PC-3 (cell line): ENCODE measurements around the gene PXDC1. TPM values are rescaled to one million over a fixed set of nuclear protein-coding genes. Genes with fewer than 3 reads are reported as not detected.
A peak's percentile ranks its signal among the peaks of the same experiment; 100 is the strongest.

ENCODE experiments used
- ATAC-seq: fragments of 200-7000 bp; cut with Tn5 transposase; 2 replicates; pipeline ENCODE4 v1.9.1; 2020; ENCODE audit warnings: mild to moderate bottlenecking, moderate library complexity
- BruUV-seq: library from RNA; stranded (reverse); fragments of 400-500 nt; replicated peaks from 2 replicates; lab custom pipeline; 2021; lab: Mats Ljungman, UMichigan
- CTCF ChIA-PET: fragments of 300-600 bp; sonication (Branson Sonifier 250); formaldehyde crosslinking; loops from one replicate; lab custom pipeline; 2022; ENCODE audit warnings: antibody characterized with exemption; lab: Charles Lee
- POLR2A ChIA-PET: fragments of 300-600 bp; sonication (Branson Sonifier 250); formaldehyde crosslinking; loops from one replicate; lab custom pipeline; 2022; ENCODE audit warnings: antibody characterized with exemption; ENCODE audit not compliant: unreplicated experiment; lab: Charles Lee
- DNase-seq: peaks from one replicate; pipeline ENCODE4 v3.0.0-alpha.2; 2015
- H2AFZ ChIP-seq: fragments of 300-600 bp; sonication (generic); 2 replicates; pipeline ENCODE4 v1.6.0; 2016; ENCODE audit warnings: antibody characterized with exemption, low read length
- H3F3A ChIP-seq: fragments of 300-600 bp; sonication (generic); one replicate; pipeline ENCODE4 v1.6.0; 2017; ENCODE audit warnings: antibody characterized with exemption, low read length, control low read depth, mild to moderate bottlenecking; ENCODE audit not compliant: unreplicated experiment
- H3K27ac ChIP-seq: fragments of 300-600 bp; sonication (generic); 2 replicates; pipeline ENCODE4 v1.5.1; 2016; ENCODE audit warnings: mild to moderate bottlenecking, low read length
- H3K27me3 ChIP-seq: fragments of 300-600 bp; sonication (generic); 2 replicates; pipeline ENCODE4 v1.6.1; 2016; ENCODE audit warnings: low read length, mixed read lengths
- H3K36me3 ChIP-seq: fragments of 300-600 bp; sonication (generic); 2 replicates; pipeline ENCODE4 v1.6.1; 2016; ENCODE audit warnings: low read depth, mixed run types, low read length, mixed read lengths
- H3K4me1 ChIP-seq: fragments of 300-600 bp; sonication (generic); 2 replicates; pipeline ENCODE4 v1.5.1; 2016; ENCODE audit warnings: low read length; ENCODE audit not compliant: insufficient read depth
- H3K4me2 ChIP-seq: fragments of 300-600 bp; sonication (generic); 2 replicates; pipeline ENCODE4 v1.6.0; 2016; ENCODE audit warnings: low read length
- H3K4me3 ChIP-seq: fragments of 300-600 bp; sonication (generic); 2 replicates; pipeline ENCODE4 v1.5.1; 2016; ENCODE audit warnings: mild to moderate bottlenecking, low read length, mixed read lengths
- H3K79me2 ChIP-seq: fragments of 300-600 bp; sonication (generic); 2 replicates; pipeline ENCODE4 v1.6.1; 2017; ENCODE audit warnings: low read length, mixed read lengths
- H3K9ac ChIP-seq: fragments of 300-600 bp; sonication (generic); 2 replicates; pipeline ENCODE4 v1.6.0; 2016; ENCODE audit warnings: mild to moderate bottlenecking, low read length
- H3K9me2 ChIP-seq: fragments of 300-600 bp; sonication (generic); replicated peaks from 2 replicates; pipeline ENCODE4 v1.6.1; 2016; ENCODE audit warnings: mixed run types, low read length, mixed read lengths
- H3K9me3 ChIP-seq: fragments of 300-600 bp; sonication (generic); 2 replicates; pipeline ENCODE4 v1.6.1; 2016; ENCODE audit warnings: low read length, mixed read lengths
- H4K20me1 ChIP-seq: fragments of 300-600 bp; sonication (generic); 2 replicates; pipeline ENCODE4 v1.6.1; 2016; ENCODE audit warnings: low read length, mixed read lengths
- EZH2 ChIP-seq: fragments of 300-600 bp; sonication (generic); IDR thresholded peaks from one replicate; pipeline ENCODE4 v1.6.1; 2017; ENCODE audit warnings: antibody characterized with exemption, mild to moderate bottlenecking, low read length; ENCODE audit not compliant: unreplicated experiment
- EZH2phosphoT487 ChIP-seq: fragments of 300-600 bp; sonication (generic); IDR thresholded peaks from 2 replicates; pipeline ENCODE4 v1.6.1; 2018; ENCODE audit warnings: mild to moderate bottlenecking, antibody characterized with exemption, low read length, borderline replicate concordance
- intact Hi-C: fragments of 100-400 bp; cut with micrococcal nuclease; formaldehyde crosslinking; loops from 2 replicates; pipeline ENCODE4 v1.9.0; 2023
- total RNA-seq: library from RNA; depleted of rRNA; stranded (reverse); fragments of >200 nt; gene quantifications from 2 replicates; pipeline ENCODE4 v1.2.3, GENCODE V29; 2014
- TF ChIP-seq, protein P1 (sequence below): fragments of 300-600 bp; sonication (generic); conservative IDR thresholded peaks from 2 replicates; pipeline ENCODE4 v1.5.1; 2017; ENCODE audit warnings: antibody characterized with exemption, low read depth, mild to moderate bottlenecking, low read length

The PXDC1 gene
- total RNA-seq, 1 experiment from 2014 or later = 46.2 TPM

DNA sequence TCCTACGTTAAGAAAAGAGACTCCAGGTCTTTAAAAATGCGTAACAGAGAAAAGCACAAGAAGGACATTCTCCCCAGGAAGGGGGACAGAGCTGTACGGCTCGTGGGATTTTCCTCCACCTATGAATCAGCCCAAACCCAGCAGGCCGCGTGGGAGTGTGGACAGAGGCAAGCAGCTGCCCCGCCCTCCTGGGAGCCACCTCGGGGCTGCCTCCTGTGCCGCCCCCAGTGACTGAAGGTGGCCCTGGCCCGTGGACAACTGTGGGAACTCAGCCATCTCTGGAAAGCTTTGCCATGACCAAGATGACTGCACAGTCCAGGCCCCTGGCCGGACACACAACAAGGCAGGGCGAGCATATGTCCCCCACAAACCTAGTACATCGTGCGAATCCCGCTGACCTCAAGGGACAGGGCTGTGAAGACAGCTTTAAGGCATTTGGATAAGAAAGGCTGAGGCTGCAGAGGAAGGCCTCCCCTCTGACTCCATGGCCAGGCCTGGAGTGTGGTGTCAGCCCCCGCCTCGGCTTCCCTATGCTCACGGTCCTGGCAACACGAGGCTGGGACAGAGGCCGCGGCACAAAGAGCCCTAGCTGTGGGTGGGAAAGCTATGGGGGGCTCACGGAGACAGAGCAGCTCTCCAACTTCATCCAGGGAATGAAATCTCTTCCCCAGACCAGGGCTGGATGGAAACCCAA lies 26.9 kb downstream of the PXDC1 start:
- no peak overlapping the region for H2AFZ ChIP-seq
- ATAC-seq = 0 out of 2 replicates have a peak, but pooled peaks have one; percentile 13
- CTCF ChIA-PET = no interaction called here

DNA sequence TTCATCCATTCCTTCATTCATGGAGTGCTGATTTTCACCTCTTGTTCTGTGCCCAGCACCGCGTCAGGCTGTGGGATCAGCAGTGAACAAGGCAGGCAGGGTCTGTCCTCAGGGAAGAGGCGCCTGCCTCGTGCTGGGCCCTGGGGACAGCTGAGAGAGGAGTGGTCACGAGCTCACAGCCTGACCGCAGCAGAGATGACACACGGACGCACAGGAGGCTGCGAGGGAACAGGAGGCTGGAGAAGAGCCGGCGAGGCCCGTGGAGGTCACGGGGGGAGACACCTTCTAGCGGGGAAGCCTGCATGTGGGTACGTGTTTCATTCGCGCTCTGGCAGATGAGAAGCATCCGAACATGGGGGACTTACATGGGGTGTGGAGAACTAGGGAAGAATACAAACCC lies 27.5 kb downstream of the PXDC1 start:
- POLR2A ChIA-PET = no interaction called here
- Histone ChIP-seq H3K4me3 (no peak overlapping the region), H3K9ac (no peak overlapping the region)

More for the DNA sequence above, 26.9 kb downstream of the PXDC1 start:
- intact Hi-C loops = no loop called here
- H3K9me2 ChIP-seq = no peaks in the 10 kb centered on the region
- no peaks in the 10 kb centered on the region for H3K27me3 ChIP-seq
- no peaks in the 10 kb centered on the region for H3F3A ChIP-seq
- no peak overlapping the region for H3K4me2 ChIP-seq
- POLR2A ChIA-PET = no interaction called here
- peaks cover 22% of the 10 kb centered on the region for H3K36me3 ChIP-seq
- no peak overlapping the region for H3K27ac ChIP-seq
- no peak overlapping the region for H3K9ac ChIP-seq
- DNase-seq = no peak
- TF ChIP-seq, protein P1, sequence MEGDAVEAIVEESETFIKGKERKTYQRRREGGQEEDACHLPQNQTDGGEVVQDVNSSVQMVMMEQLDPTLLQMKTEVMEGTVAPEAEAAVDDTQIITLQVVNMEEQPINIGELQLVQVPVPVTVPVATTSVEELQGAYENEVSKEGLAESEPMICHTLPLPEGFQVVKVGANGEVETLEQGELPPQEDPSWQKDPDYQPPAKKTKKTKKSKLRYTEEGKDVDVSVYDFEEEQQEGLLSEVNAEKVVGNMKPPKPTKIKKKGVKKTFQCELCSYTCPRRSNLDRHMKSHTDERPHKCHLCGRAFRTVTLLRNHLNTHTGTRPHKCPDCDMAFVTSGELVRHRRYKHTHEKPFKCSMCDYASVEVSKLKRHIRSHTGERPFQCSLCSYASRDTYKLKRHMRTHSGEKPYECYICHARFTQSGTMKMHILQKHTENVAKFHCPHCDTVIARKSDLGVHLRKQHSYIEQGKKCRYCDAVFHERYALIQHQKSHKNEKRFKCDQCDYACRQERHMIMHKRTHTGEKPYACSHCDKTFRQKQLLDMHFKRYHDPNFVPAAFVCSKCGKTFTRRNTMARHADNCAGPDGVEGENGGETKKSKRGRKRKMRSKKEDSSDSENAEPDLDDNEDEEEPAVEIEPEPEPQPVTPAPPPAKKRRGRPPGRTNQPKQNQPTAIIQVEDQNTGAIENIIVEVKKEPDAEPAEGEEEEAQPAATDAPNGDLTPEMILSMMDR = no peak
- TF ChIP-seq EZH2 = no peak
- no peak for TF ChIP-seq EZH2phosphoT487
- BruUV-seq = no TSS peak
- no peaks in the 10 kb centered on the region for H3K9me3 ChIP-seq
- H4K20me1 ChIP-seq = no peaks in the 10 kb centered on the region
- no peaks in the 10 kb centered on the region for H3K4me1 ChIP-seq
- H3K79me2 ChIP-seq = peaks cover 18% of the 10 kb centered on the region
- H3K4me3 ChIP-seq = no peak overlapping the region

DNA sequence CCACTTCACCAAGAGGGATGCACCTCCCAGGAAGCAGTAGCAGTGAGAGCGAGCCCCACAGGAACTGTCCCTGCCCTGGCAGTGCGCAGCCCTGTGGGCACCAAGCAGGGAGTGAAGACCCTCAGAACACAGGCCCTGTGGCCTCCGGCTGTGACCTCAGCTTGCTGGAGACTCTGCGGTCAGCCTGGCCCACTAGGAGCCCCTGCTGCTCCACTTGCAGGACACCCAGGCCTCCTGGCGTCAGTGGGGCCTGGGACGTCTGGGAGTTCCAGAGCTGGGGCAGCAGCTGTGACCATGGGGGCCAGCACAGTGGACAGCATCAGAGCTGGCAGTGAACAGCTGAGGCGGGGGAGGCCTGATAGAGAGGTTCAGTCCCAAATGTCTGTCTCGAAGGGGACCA lies 28.3 kb downstream of the PXDC1 start:
- H3F3A ChIP-seq = no peaks in the 10 kb centered on the region
- H3K9ac ChIP-seq = no peak overlapping the region
- no peaks in the 10 kb centered on the region for H3K9me2 ChIP-seq
- CTCF ChIA-PET = no interaction called here
- POLR2A ChIA-PET = no interaction called here
- DNase-seq (no peak), ATAC-seq (no peak)
- no peak overlapping the region for H2AFZ ChIP-seq
- no peak overlapping the region for H3K4me3 ChIP-seq
- H3K4me2 ChIP-seq = no peak overlapping the region
- H3K27ac ChIP-seq = no peak overlapping the region
- intact Hi-C loops = no loop called here
- H3K36me3 ChIP-seq = peaks cover 18% of the 10 kb centered on the region
- H3K27me3 ChIP-seq = no peaks in the 10 kb centered on the region
- no peaks in the 10 kb centered on the region for H3K4me1 ChIP-seq
- no peaks in the 10 kb centered on the region for H4K20me1 ChIP-seq
- BruUV-seq = no TSS peak
- H3K9me3 ChIP-seq = no peaks in the 10 kb centered on the region
- no peak for TF ChIP-seq EZH2phosphoT487
- TF ChIP-seq, protein P1 = no peak
- H3K79me2 ChIP-seq = peaks cover 5% of the 10 kb centered on the region

More for the DNA sequence above, 27.5 kb downstream of the PXDC1 start:
- ATAC-seq (no peak), DNase-seq (no peak)
- H3K79me2 ChIP-seq = peaks cover 12% of the 10 kb centered on the region
- peaks cover 18% of the 10 kb centered on the region for H3K36me3 ChIP-seq
- H2AFZ ChIP-seq = no peak overlapping the region
- H3K9me3 ChIP-seq = no peaks in the 10 kb centered on the region
- intact Hi-C loops = no loop called here
- no peak overlapping the region for H3K4me2 ChIP-seq
- H4K20me1 ChIP-seq = no peaks in the 10 kb centered on the region
- no peaks in the 10 kb centered on the region for H3K9me2 ChIP-seq
- no peaks in the 10 kb centered on the region for H3K27me3 ChIP-seq
- CTCF ChIA-PET = no interaction called here
- TF ChIP-seq EZH2 (no peak), EZH2phosphoT487 (no peak)
- TF ChIP-seq, protein P1 = no peak
- no peaks in the 10 kb centered on the region for H3F3A ChIP-seq
- no peaks in the 10 kb centered on the region for H3K4me1 ChIP-seq
- no peak overlapping the region for H3K27ac ChIP-seq
- BruUV-seq = no TSS peak
